ENCODE data around the gene SEC14L1.
"Not testable (repeated sequence)": the region's sequence is repeated elsewhere in the genome, so short reads cannot be mapped to it uniquely, and the experiment has no call there.

Gene SEC14L1

GRCh38 chr17:77237232-77238008 lies 96.7 kb downstream of the SEC14L1 start:
- DNase-seq (ENCODE audit: low spot score) = no peak

DNA sequence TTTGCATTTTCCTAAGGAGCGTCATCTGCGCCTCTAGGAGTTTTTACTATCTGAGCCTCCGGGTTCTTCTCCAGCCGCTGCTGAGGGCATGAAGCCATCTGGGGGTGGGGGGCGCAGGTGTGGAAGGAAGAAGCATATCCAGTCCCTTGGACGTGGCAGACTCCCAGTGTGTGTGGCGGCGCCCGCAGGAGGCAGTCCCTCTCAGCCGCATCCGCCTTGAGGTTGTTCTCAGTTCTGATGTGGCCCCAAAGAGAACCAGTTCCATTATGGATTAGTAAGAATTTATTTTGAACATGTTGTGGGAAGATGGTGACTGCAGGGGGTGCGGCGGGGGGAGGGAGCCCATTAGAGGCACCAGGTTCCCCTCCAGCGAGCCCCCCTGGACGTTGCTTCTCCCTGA lies 100.2 kb downstream of the SEC14L1 start:
- no peak for DNase-seq (ENCODE audit: low spot score)

- DNase-seq (ENCODE audit: low spot score) = no peak
Measured at GRCh38 chr17:77242118-77242851, 101.5 kb downstream of the SEC14L1 start.

DNA sequence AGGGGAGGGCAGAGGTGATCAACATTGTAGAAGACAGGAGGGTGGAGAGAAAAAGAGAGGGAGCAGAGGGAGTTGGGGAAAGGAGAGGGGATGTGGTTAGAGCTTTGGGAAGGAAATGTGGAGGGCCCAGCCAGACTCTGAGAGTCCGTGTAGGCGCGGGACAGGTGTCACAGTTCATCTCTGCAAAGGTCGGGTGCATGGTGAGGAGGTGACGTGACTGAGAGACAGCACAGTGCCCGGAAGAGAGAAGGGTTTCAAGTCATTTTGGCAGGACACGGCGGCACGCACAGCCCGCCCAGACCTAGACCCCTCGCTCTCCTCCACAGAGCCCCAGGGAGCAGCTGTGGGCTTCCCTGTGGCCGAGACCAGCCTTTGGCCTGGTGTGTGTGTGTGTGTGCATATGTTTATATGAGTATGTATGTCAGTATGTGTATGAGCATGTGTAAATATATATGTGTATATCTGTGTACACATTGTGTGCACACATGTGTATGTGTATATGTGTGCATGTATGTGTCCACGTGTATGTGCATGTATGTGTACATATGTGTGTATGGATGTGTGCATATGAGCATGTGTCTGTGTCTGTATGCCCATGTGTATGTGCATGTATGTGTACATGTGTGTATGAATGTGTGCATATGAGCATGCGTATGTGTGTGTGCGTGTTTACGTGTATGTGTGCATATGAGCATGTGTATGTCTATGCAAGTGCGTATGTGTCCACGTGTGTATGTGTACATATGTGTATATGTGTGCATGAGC lies 104.6 kb downstream of the SEC14L1 start:
- no peak for DNase-seq (ENCODE audit: low spot score)

DNA sequence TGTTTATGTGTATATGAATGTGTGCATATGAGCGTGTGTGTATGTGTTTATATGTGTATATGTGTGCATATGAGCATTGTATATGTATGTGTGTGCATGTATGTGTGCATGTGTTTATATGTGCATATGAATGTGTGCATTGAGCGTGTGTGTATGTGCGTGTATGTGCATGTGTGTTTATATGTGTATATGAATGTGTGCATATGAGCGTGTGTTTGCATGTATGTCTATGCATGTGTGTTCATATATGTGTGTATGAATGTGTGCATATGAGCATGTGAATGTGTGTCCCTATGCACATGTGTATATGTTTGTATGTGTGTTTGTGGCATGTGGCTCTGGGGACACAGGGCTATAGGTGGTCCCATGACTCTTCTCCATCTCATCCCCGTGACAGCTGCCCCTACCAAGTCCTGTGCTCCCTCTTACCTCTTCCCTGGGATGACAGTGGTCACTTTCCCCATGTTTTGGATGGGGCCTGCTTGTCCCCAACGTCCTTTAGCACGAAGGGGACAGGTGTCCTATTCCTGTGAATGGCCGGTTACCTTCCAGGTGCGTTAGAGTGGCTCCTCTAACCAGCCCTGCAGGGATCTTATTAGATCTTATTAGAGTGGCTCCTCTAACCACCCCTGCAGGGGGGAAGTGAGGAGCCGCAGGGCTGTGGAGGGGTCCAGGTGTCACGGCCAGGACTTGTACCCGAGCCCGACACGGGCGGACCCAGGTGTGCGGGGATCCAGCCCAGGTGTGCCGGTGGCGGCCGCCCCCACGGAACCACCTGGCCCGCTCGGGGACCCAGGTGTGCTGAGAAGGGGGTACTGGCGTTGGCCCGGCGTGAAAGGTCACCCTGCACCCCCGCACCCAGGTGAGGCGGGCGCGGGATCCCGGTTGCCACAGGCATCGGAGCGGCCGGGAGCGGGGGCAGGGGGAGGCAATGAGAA lies 105.6 kb downstream of the SEC14L1 start:
- DNase-seq (ENCODE audit: low spot score) = no peak

GRCh38 chr17:77247048-77247541 lies 106.3 kb downstream of the SEC14L1 start:
- peak; percentile 91 for DNase-seq (ENCODE audit: low spot score)

- no peak for DNase-seq (ENCODE audit: low spot score)
Measured at GRCh38 chr17:77247609-77248008, 106.8 kb downstream of the SEC14L1 start.

DNA sequence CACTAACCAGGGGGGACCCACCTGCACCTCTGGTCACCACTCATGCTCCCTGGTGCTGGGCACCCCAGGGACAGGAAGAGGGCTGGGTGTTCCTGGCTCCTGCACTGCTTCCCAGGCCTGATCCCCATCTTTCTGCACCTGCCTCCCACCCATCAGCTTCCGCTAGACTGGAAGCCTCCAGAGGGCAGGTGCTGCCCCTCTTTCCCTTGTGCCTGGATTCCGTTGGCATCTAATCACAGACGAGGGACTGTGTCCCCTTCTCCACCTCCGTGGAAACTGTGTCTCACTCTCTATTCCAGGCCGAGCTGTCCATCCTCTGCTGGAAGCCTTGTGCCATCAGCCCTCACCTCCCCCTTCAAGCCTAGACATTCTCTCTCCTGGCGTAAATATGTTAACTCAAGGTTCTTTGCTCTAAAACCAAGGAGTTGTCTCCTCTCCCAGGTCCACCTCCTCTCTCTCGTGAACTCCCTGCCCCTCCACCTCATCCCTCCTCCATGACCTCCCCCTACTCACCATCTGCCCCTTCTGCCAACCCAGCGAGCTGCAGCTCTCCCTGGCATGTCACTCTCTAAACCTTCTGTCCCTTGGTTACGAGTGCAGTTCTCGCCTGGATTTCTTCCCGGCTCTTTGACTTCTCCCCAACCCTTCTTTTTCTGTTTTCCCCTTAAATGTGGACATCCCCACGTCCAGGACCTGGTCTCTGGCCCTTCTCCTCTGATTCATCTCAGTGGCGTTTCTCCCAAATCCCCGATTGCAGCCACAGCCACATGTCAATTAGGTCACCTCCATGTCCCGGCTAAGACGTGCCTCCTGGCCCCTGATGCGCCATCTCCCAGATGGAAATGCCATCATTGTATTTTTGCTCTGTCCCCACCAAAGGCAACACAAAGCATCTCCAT lies 107.7 kb downstream of the SEC14L1 start:
- no peak for DNase-seq (ENCODE audit: low spot score)

DNA sequence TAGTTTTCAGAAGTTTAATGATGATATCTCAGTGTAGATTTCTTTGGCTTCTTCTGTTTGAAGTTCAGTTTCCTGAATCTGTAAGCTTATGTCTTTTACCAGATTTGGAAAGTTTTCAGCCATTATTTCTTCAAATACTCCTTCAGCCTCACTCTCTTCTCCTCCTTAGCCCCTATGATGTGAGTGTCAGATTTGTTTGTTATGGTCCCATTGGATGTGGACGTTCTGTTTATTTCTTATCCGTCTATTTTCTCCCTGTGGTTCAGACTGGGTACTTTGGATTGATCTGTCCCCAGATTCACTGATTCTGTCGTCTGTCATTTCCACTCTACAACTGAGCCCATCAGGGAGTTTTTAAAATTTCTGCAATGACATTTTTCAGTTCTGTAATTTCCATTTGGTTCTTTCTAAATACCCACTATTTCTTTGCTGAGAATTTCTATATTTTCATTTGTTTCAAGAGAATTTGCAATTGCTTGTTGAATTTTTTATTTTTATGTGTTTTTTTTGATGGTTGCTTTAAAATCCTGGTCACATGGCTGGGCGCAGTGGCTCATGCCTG lies 110.9 kb downstream of the SEC14L1 start:
- no peak for DNase-seq (ENCODE audit: low spot score)

DNA sequence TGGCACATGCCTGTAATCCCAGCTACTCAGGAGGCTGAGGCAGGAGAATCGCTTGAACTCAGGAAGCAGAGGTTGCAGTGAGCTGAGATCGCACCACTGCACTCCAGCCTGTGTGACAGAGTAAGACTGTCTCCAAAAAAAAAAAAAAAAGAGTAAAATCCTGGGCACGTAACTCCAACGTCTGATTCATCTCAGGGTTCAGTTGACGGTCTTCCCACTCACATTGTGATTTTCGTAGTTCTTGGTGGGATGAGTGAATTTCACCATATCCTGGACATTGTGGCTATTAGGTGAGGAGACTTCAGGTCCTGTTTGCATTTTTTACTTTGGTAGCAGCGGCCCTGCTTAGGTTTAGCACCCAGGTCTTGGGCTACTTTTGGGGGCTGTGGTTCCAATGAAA lies 111.5 kb downstream of the SEC14L1 start:
- not testable (repeated sequence) for DNase-seq (ENCODE audit: low spot score)

DNA sequence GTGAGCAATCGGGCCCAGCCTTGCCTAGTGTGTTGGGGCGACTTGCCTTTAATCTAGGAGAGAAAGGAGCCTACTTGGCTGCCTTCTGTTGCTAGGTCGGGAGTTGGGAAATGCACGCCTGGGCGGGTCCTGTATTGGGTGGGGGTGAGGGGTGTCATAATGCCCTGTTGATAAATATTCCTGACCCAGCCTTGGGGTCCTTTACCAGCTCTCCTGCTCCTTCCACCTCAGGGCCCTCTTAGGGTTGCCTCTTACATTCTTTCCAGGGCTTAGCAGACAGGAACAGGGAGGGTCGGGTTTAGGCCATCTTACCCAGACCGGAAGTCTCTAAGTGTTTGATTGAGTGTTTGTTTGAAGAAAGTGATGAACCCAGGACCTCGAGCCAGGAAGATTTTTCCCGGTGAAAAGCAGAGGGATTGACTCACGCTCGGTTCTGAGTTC lies 112.9 kb downstream of the SEC14L1 start:
- peak; percentile 75 for DNase-seq (ENCODE audit: low spot score)

DNA sequence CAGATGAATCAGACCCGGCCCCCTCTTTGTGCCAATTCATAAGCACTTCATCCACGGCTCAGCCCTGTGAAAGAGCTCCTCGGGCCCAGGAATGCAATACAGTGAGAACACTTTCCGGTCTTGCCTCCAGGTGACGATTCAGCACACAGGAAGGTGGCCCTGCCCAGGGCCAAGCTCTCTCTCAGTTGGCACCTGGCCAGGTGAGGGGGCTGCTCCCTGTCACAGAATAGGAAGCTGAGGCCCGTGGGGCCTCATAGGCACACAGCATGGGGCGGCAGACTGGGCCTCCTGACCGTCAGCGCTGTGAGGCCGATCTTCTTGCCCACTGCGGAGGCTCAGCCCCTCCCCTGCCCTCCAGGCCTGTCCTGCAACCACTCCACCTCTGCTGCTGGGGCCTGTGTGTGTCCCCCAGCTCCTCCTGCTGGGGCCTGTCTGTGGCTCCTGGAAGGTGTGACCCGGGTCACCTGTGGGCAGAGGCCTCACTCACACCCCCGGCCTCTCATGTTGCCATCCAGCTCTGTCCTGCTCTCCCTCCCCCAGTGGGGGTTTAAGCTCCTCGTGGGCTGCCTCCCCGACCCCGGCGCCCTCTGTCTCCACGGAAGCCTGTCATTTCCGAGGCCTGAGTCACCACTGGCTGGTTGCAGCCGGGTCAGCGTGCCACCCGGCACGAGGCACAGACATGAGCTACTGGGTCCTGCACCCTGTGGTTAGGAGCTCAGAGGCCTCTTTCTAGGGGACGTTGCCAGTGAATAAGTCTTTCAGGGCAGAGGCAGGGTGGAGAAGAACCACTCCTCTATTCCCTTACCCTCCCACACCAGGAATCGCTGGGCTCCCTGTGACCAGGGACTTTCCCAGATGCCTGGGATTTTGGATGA lies 114.4 kb downstream of the SEC14L1 start:
- DNase-seq (ENCODE audit: low spot score) = peak; percentile 94

DNA sequence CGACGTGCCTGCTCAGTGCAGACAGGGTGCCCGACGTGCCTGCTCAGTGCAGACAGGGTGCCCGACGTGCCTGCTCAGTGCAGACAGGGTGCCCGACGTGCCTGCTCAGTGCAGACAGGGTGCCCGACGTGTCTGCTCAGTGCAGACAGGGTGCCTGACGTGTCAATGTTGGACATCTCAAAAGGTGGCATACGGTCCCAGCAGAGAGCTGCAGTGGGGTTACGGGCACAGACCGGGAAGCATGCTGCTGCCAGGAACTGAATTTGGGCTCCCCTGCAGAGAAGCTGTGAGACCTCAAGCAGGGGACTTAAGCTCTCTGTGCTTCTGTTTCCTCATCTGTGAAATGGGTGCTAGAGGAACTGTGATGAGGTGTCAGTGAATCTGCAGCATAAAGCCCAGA lies 115.2 kb downstream of the SEC14L1 start:
- DNase-seq (ENCODE audit: low spot score) = not testable (repeated sequence)

DNA sequence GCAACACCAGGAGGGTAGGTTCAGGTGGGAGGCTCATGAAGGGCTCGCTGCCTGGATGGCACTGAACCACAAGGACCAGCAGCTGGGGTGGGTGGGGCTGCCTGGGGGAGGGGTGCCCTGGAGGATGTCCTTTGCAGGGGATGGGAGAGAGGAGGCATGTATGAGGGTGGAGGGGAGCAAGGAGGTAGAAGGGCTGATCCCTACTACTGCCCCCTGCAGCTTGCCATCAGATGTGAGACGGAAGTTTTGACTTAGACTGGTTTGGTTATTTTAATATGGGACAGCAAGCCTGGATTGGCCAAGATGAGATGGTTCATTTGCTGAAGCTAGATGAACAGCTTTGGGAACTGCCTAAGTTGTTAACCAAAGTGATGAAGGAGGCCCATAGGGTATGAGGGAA lies 115.9 kb downstream of the SEC14L1 start:
- no peak for DNase-seq (ENCODE audit: low spot score)

- DNase-seq (ENCODE audit: low spot score) = no peak
Measured at GRCh38 chr17:77257169-77257568, 116.4 kb downstream of the SEC14L1 start.

- DNase-seq (ENCODE audit: low spot score) = no peak
Measured at GRCh38 chr17:77257596-77258458, 117.1 kb downstream of the SEC14L1 start.

- no peak for DNase-seq (ENCODE audit: low spot score)
Measured at GRCh38 chr17:77258638-77259037, 117.9 kb downstream of the SEC14L1 start.
